KOPT-K1 (cell line): Measurements from ENCODE around the gene NDUFAF8.

Experiments
- H3K27ac ChIP-seq: fragments of 200-600 bp; sonication (generic); 2 replicates; pipeline ENCODE4 v1.5.1; 2016; ENCODE audit warnings: antibody characterized with exemption, mild to moderate bottlenecking, low read depth, low read length; ENCODE audit not compliant: poor library complexity, severe bottlenecking
- H3K36me3 ChIP-seq: fragments of 200-600 bp; sonication (generic); 2 replicates; pipeline ENCODE4 v1.5.1; 2017; ENCODE audit warnings: antibody characterized with exemption, mild to moderate bottlenecking, low read length, moderate library complexity; ENCODE audit not compliant: insufficient read depth
- H3K9me3 ChIP-seq: fragments of 200-600 bp; sonication (generic); 2 replicates; pipeline ENCODE4 v1.5.1; 2017; ENCODE audit warnings: antibody characterized with exemption, low read length, mild to moderate bottlenecking; ENCODE audit not compliant: insufficient read depth, poor library complexity, severe bottlenecking

Gene NDUFAF8

DNA sequence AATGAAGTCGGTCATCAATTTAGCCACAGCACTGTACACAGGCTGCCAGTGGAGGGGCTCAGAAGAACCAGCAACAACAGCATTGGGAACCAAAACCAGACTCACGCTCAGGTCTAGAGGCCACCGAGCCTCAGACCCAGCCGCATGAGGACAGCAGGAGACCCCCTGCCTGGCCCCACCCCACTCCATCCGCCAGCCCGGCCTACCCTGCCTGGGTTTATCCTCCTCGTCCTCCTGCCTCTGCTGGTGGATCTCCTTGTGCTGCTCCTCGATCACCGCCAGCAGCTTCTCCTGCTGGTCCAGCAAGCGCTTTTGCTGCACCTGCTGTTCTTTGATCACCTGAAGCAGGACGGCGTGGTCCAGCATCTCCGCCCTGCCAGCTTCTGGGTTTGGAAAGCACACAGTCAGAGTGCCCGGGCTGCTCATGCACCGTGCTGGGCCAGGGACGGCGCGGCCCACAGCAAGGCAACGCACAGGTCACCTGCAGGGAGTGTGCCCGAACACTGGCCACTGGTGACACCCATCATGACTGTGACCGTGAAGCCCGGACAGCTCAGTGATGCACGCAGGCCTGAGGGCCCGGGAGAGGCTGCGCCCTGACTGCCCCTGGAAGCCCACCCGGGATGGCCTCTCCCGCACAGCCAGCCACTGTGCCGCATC lies 7.7 kb downstream of the NDUFAF8 start:
- Histone ChIP-seq H3K36me3 (peaks cover 42% of the 10 kb centered on the region), H3K27ac (no peak overlapping the region), H3K9me3 (no peaks in the 10 kb centered on the region)

DNA sequence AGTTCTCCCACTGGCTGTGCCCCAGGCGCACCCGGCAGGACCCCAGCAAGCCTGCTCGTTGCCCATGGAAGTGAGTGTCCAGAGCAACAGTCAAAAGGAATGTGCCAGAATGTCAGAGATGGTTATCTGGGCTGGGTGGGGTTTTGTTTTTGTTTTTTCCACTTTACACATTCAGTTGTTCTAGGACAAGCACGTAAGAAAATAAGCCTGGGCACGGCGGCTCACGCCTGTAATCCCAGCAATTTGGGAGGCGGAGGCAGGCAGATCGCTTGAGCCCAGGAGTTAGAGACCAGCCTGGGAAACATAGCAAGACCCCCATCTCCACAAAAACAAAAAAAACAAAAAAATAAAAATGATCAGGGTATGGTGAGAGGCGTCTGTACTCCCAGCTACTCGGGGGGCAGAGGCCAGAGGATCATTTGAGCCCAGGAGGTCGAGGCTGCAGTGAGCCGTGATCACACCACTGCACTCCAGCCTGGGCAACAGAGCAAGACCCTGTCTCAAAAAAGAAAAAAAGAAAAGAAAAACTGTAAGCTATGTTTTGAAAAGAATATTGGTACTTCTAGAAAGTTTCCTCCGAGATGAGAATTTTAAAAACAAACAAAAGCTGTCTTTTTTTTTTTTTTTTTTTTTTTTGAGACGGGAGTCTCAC lies 8.3 kb downstream of the NDUFAF8 start:
- H3K36me3 ChIP-seq: peaks cover 37% of the 10 kb centered on the region
- H3K9me3 ChIP-seq: no peaks in the 10 kb centered on the region
- H3K27ac ChIP-seq: no peak overlapping the region

DNA sequence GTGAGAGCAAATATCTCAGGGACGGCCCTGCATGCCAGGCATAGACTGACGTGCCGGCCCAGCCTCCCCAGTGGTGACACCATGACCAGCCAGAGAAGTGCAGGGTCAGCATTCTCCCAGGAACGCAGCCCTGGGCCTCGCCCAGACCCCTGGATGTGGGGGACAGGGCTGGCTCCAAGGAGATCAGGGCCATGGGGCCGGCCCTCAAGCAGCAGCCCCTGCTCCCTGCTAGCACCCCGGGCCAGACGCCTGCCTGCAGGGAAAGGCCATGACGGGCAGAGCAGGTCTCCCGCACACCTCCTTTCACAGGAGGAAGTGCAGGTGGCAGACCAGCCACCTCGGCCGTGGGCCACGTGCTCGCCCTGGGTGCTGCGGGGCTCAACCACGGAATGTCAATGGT lies 9.5 kb downstream of the NDUFAF8 start:
- H3K36me3 ChIP-seq: peaks cover 29% of the 10 kb centered on the region
- H3K27ac ChIP-seq: no peak overlapping the region

DNA sequence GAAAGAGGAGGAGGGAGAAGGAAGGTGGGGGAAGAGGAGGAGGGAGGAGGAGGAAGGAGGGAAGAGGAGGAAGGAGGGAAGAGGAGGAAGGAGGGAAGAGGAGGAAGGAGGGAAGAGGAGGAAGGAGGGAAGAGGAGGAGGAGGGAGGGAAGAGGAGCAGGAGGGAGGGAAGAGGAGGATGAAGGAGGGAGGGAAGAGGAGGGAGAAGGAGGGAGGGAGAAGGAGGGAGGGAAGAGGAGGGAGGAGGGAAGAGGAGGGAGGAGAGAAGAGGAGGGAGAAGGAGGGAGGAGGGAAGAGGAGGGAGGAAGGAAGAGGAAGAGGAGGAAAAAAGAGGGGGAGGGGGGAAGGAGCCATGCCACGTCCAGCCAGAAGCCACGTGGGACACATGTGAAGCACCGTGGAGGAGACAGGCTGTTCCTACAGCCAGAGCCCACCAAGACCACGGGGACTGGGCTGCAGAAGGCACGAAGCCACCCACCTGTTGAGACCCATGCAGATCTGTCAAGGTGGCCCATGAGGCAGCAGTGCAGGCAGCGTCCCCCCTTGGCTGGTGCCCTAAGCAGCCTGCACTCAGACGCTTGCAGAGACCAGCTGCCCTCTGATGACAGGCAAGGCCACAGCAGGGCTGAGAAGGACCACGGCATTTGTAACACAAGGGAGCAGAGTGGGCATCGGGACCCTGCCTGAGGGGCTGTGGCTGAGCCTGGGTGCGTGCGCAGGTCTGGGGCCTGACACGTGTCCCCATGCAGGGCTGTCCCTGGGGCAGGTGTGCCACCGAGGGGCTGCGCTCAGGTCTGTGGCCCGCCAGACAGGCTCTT lies 10.3 kb downstream of the NDUFAF8 start:
- H3K36me3 ChIP-seq: peaks cover 30% of the 10 kb centered on the region
- H3K9me3 ChIP-seq: no peaks in the 10 kb centered on the region
- peak overlapping the region; percentile 81 for H3K27ac ChIP-seq

More for the DNA sequence above, 9.5 kb downstream of the NDUFAF8 start:
- no peaks in the 10 kb centered on the region for H3K9me3 ChIP-seq

DNA sequence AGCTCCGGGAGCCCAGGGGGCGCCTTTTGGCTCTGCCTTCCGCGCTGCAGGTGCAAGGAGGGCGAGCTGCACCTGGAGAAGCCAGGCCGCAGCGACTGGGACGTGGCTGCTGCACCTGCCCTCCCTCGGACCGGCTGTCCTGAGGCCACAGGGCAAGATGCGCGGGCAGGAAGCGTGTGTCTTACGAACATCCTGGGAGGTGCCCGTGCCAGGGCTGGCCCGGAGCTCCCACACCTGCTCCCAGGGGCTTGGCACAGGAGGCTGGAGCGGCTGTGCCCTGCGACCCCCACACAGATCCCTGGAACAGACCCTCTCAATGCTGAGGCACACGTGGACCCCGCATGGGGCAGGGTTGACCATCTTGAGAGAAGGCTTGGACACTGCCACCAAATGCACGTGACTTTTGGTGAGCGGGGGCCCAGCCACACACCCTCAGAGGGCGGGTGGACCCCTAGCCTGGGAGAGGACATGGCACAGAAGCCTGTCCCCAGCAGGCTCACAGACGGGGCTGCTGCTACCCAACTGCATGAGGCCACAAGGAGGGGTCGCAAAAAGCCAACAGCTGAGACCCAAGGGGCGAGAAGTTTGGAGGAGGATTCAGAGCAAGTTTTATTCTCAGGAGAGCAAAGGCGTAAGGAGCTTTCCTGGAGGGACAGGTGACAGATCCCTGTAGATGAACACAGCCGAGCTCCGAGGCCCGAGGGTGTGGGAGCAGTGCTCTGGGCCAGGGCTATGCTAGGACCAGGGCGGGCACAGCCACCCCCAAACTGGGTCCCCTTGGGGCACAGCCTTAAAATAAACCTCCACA lies 11.4 kb downstream of the NDUFAF8 start:
- peaks cover 19% of the 10 kb centered on the region for H3K36me3 ChIP-seq
- H3K9me3 ChIP-seq: no peaks in the 10 kb centered on the region
- peak overlapping the region; percentile 81 for H3K27ac ChIP-seq

DNA sequence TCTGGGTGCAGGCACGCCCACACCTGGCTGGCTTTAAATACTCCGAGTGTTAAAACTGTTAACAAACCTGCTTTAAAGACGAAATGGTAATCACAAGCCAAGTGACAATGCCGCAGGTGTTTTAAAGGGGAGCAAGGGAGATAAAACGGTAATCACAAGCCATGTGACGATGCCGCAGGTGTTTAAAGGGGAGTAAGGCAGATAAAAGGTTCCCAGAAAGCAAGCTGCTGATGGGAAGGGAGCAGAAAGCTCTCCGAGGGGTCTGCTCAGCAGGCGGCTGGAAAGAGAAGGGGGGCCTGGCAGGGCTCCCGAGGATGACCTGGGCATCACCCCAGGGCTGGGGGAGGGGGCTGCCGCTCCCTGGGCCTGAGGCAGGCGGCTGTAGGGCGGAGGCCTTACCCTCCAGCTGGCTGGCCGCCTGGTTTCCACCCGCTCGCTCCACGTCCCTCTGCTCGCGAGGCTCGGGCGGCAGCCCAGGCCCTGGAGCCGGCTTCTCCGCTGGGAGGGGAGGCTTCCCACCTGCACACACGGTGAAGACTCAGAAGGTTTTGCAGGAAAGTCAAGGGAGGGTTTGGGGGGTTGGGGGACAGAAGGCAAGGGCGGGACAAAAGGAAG lies 12.1 kb downstream of the NDUFAF8 start:
- Histone ChIP-seq H3K27ac (peak overlapping the region; percentile 81), H3K36me3 (peaks cover 14% of the 10 kb centered on the region)

DNA sequence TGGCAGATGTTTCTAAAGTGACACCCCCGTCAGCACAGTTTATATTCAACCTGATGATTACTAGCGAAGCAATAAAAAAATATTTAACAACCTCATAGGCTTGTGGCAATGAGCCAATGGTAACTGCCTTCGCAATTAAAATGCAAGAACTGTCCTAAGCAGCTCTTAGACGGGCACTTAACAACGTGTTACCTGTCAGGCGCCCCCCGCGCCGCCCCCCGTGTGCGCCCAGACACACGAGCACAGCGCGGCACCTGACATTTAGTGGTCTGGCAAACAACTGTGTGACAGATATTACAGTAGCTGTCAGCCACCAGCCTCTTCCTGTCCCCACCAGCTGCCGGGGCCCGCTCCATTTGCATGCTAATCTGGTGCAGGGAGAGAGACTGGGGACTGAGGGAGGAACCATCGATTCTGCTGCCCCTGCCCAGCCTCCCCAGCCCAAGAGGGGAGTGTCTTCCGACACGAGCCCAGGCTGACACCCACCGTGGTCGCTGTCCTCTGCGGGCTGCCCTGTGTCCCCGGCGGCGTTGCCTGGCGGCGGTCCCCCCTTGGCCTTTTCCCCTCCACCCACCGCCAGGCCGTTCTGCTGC lies 12.7 kb downstream of the NDUFAF8 start:
- Histone ChIP-seq H3K27ac (peak overlapping the region; percentile 81), H3K36me3 (peaks cover 18% of the 10 kb centered on the region)

More for the DNA sequence above, 12.1 kb downstream of the NDUFAF8 start:
- H3K9me3 ChIP-seq: no peaks in the 10 kb centered on the region

DNA sequence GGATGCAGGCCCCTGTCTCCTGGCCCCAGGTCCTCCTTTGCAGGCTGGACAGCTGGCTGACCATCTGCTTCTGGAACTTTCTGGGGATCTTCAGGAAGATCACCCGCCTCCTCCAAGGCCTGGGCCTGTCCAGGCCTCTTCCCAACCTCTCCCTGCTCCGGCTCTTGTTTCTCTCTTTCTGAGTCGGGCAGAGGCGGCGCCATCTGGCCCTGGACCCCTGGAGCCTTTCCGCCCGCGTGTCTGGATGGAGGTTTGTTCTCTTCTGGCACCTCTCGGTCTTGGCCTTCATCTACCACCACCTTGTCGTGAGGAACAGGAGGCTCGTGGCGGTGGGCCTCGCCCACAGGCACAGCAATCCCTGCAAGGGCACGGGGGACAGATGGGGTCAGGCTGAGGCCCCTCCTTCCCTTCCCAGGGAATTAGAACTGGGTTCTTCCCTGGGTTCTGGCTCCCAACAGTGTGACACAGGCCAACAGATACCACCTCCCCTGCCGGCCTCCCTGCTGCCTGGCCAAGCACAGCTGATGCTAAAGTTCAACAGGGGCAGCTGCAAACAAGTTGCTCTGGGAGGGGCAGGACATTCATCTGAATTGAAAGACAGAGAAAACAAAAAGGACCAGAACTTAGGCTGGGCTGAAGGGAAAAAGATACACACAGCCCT lies 13.3 kb downstream of the NDUFAF8 start:
- Histone ChIP-seq H3K36me3 (peaks cover 22% of the 10 kb centered on the region), H3K9me3 (no peaks in the 10 kb centered on the region), H3K27ac (peak overlapping the region; percentile 81)

More for the DNA sequence above, 12.7 kb downstream of the NDUFAF8 start:
- H3K9me3 ChIP-seq: no peaks in the 10 kb centered on the region

DNA sequence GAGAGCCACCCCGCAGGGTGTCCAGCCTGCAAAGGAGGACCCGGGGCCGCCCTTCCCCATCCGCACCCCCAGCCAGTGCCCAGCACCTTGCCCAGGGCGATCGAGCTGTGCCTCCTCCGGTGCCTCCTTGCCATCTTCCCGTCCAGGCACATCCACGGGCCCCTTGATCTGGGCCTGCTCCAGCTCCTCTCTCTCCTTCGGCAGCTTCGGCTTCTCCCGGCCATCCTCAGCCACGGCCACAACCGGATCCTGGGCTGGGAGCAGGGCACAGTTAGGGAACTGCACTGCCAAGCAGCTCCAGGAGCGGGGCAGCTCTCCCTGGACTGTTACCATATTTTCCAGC lies 13.8 kb downstream of the NDUFAF8 start:
- H3K27ac ChIP-seq: peak overlapping the region; percentile 81
- H3K9me3 ChIP-seq: no peaks in the 10 kb centered on the region
- H3K36me3 ChIP-seq: peaks cover 25% of the 10 kb centered on the region

DNA sequence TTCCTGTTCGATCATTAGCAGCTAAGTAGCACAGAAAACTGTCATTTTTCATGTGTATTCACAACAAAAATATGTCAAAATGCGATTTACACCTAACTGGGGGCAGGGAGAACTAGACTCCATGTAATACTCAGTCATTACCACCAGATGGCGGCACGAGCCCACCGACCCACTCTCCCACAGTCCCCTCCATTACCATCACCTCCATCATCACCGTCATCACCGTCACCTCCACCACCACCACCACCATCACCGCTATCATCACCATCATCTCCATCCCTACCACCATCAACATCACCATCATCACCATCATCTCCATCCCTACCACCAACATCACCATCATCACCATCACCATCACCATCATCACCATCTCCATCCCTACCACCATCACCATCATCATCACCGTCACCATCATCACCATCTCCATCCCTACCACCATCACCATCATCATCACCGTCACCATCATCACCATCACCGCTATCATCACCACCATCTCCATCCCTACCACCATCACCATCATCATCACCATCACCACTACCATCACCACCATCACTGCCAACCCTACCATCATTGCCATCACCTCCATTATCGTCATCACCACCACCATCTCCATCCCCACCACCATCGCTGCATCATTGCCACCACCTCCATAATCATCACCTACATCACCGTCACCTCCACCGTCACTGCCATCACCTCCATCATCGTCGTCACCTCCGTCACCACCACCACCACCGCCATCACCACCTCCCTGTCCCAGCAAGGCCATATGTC lies 14.4 kb downstream of the NDUFAF8 start:
- no peaks in the 10 kb centered on the region for H3K9me3 ChIP-seq
- peaks cover 31% of the 10 kb centered on the region for H3K36me3 ChIP-seq
- H3K27ac ChIP-seq: peak overlapping the region; percentile 81

DNA sequence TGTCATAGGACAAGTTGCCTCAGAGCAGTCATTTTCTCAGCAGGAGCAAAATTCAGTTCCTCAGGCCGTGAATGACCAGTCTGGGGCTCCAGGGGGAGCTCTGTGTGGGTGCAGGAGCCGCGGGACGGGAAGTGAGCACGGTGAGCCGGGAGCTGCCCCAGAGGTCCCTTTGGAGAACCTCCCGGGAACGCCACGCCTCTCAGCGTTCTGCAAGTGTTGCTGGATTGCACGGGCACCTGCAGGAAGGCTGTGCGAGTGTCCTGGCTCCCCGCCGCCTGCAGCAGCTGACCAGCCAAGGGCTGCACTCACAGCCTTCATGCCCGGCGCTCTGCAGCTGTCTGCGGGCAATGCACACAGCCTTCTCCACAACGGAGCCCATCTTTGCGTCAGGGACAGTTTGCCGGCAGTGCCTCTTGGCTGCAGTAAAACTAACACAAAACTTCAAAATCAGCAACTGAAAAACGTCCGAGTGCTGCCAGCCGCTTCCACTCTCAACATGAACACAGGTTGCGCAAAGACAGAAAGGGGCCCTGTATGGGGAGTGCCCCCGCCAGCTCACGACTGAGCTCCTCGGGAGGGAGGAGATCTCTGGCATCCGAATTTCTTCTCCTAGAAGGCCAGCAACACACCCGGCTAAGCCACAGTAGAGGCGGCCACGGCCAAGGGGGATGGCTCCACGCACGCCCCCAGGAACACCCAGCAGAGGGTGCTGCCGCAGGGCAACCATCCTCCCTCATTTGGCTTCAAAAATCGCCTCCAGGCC lies 16.0 kb downstream of the NDUFAF8 start:
- H3K9me3 ChIP-seq: no peaks in the 10 kb centered on the region
- H3K36me3 ChIP-seq: peaks cover 38% of the 10 kb centered on the region
- no peak overlapping the region for H3K27ac ChIP-seq

DNA sequence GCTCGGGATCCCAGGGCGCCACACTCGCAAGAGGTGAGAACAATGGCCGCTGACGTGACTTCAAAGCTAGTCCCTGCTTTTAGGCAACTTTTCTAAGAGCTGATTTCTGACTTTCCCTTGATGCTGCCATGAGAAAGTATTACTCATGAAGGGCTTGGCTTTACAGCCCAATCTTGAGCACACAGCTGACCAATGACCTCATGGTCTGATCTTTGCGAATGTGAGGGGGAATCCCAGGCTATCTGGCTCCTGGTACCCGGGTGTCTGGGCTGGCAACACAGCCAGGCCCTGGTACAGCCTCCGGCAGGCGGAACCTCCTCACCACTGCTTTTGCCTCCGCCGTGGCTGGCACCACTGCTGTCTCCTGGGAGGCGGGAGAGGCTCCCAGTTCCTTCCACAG lies 17.5 kb downstream of the NDUFAF8 start:
- peaks cover 53% of the 10 kb centered on the region for H3K36me3 ChIP-seq
- no peaks in the 10 kb centered on the region for H3K9me3 ChIP-seq
- no peak overlapping the region for H3K27ac ChIP-seq

DNA sequence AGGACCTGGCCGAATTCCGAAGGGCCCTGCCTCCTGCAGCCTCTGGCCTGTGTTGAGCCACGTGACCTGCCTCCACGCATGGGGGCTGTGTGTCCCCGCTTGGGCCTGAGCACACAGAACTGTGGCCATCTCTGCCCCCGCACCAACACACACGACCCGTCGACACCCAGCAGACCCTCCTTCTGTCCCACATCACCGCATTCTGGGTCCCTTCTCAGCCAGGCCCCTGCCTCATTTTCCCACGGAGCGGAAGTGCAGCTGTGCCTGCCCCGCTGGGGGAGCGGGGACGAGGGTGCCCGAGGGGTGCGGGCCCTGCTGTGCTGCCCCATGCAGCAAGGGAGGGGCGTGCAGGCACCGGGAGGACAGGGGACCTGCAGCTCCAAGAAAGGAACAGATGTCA lies 18.4 kb downstream of the NDUFAF8 start:
- no peak overlapping the region for H3K27ac ChIP-seq
- peaks cover 62% of the 10 kb centered on the region for H3K36me3 ChIP-seq
- no peaks in the 10 kb centered on the region for H3K9me3 ChIP-seq
